BLaER1 (cell line): ENCODE results near the gene SLC27A1.
A peak's percentile ranks its signal among the peaks of the same experiment; 100 is the strongest.
"Not testable (repeated sequence)": the region's sequence is repeated elsewhere in the genome, so short reads cannot be mapped to it uniquely, and the experiment has no call there.

Source experiments
- H3K27ac ChIP-seq: shearing (Covaris generic); formaldehyde crosslinking; 2 replicates; pipeline ENCODE4 v1.8.1; 2022
- H3K27me3 ChIP-seq: shearing (Covaris generic); formaldehyde crosslinking; 2 replicates; pipeline ENCODE4 v1.8.1; 2022
- H3K36me3 ChIP-seq: shearing (Covaris generic); formaldehyde crosslinking; 2 replicates; pipeline ENCODE4 v1.8.1; 2022
- H3K4me1 ChIP-seq: shearing (Covaris generic); formaldehyde crosslinking; 2 replicates; pipeline ENCODE4 v1.8.1; 2022
- H3K4me2 ChIP-seq: shearing (Covaris generic); formaldehyde crosslinking; 2 replicates; pipeline ENCODE4 v1.8.1; 2022
- H3K4me3 ChIP-seq: shearing (Covaris generic); formaldehyde crosslinking; 2 replicates; pipeline ENCODE4 v1.8.1; 2022
- H3K9ac ChIP-seq: shearing (Covaris generic); formaldehyde crosslinking; 2 replicates; pipeline ENCODE4 v1.8.1; 2022
- H3K9me3 ChIP-seq: shearing (Covaris generic); formaldehyde crosslinking; 2 replicates; pipeline ENCODE4 v1.8.1; 2022
- H4K20me1 ChIP-seq: shearing (Covaris generic); formaldehyde crosslinking; 2 replicates; pipeline ENCODE4 v1.8.1; 2022
- Cebpa-rat ChIP-seq: shearing (Covaris generic); IDR thresholded peaks from 2 replicates; pipeline ENCODE4 v1.8.1; 2022

Gene SLC27A1

DNA sequence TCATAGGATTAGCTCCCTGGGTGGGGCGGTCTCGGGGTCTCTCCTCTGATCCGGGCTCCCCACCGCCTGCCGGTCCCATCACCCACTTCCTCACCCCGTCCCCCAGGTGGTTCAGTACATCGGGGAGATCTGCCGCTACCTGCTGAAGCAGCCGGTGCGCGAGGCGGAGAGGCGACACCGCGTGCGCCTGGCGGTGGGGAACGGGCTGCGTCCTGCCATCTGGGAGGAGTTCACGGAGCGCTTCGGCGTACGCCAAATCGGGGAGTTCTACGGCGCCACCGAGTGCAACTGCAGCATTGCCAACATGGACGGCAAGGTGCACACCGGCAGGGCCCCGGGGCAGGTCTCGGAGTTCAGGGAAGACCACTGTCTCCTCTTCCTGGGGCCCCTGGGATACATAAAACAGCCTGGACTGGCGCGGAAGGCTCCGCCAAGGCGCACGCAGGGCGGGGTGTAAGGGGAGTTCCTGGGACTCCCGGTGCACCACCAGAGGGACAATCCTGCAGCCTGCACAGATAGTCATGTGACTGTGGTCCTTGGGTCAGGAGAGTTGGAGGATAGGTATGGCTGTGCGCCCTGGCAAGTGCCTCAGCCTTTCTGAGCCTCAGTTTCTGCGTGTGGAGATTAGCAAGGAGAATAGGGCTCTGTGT, 26.9 kb downstream of the SLC27A1 start:
- no peaks in the 10 kb centered on the region for H3K27me3 ChIP-seq
- H3K4me2 ChIP-seq: peak overlapping the region; percentile 91
- no peak overlapping the region for H3K4me3 ChIP-seq
- H3K27ac ChIP-seq: peak overlapping the region; percentile 90
- H3K9ac ChIP-seq: peak overlapping the region; percentile 72; the same call in 1 of the 2 replicates
- no peaks in the 10 kb centered on the region for H3K9me3 ChIP-seq
- no peak for TF ChIP-seq Cebpa-rat
- peaks cover 13% of the 10 kb centered on the region; the same call in 1 of the 2 replicates for H3K36me3 ChIP-seq
- H3K4me1 ChIP-seq: peaks cover 84% of the 10 kb centered on the region
- H4K20me1 ChIP-seq: no peaks in the 10 kb centered on the region

DNA sequence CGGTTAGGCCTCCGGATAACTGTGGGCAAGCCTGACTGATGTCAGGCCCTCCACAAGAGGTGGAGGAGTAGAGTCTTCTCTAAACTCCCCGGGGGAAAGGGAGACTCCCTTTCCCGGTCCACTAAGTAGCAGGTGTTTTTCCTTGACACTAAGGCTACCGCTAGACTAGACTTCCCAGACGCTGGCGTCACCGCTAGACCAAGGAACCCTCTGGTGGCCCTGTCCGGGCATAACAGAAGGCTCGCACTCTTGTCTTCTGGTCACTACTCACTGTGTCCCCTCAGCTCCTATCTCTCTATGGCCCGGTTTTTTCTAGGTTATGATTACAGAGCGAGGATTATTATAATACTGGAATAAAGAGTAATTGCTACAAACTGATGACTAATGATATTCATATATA, 28.7 kb downstream of the SLC27A1 start:
- Histone ChIP-seq H3K27ac (peak overlapping the region; percentile 90), H3K36me3 (peaks cover 16% of the 10 kb centered on the region), H3K4me2 (peak overlapping the region; percentile 91), H3K4me3 (0 out of 2 replicates have a peak overlapping the region, but pooled peaks have one; percentile 22), H3K9ac (peak overlapping the region; percentile 78; the same call in 1 of the 2 replicates), H3K4me1 (peaks cover 88% of the 10 kb centered on the region)
- H3K27me3 ChIP-seq, H3K9me3 ChIP-seq, H4K20me1 ChIP-seq: not testable (repeated sequence)

DNA sequence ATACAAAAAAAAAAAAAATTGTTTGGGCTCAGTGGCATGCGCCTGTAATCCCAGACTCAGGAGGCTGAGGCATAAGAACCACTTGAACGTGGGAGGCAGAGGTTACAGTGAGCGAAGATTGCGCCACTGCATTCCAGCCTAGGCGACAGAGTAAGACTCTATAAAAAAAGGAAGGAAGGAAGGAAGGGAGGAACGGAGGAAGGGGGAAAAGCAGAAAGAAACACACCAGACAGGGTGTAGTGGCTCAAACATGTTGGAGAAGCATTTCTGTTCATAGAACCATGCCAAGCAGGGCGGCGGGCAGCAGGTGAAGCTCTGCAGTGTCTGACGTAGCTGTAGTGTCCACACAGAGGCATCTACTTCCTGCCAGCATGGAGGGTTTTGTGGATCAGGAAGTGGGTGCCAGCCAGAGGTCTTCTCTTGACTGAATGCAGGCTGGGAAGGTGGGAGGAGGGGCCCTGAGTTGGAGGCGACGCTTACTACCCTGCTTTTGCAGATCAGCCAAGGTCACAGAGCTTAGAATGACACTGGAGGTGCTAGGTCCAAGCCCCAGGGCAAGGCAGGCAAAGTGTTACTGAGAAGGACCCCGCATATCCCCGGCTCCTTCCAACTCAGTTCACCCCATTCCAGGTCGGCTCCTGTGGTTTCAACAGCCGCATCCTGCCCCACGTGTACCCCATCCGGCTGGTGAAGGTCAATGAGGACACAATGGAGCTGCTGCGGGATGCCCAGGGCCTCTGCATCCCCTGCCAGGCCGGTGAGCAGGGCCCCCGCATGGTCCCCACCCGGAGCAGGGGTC, 29.5 kb downstream of the SLC27A1 start:
- Histone ChIP-seq H3K4me1 (peaks cover 87% of the 10 kb centered on the region), H3K27ac (peak overlapping the region; percentile 90), H3K9me3 (no peaks in the 10 kb centered on the region), H3K9ac (peak overlapping the region; percentile 78), H3K4me3 (peak overlapping the region; percentile 36; the same call in 1 of the 2 replicates), H3K4me2 (peak overlapping the region; percentile 91), H3K27me3 (no peaks in the 10 kb centered on the region), H3K36me3 (peaks cover 23% of the 10 kb centered on the region), H4K20me1 (no peaks in the 10 kb centered on the region)
- peak; percentile 54; the same call in 1 of the 2 replicates for TF ChIP-seq Cebpa-rat

DNA sequence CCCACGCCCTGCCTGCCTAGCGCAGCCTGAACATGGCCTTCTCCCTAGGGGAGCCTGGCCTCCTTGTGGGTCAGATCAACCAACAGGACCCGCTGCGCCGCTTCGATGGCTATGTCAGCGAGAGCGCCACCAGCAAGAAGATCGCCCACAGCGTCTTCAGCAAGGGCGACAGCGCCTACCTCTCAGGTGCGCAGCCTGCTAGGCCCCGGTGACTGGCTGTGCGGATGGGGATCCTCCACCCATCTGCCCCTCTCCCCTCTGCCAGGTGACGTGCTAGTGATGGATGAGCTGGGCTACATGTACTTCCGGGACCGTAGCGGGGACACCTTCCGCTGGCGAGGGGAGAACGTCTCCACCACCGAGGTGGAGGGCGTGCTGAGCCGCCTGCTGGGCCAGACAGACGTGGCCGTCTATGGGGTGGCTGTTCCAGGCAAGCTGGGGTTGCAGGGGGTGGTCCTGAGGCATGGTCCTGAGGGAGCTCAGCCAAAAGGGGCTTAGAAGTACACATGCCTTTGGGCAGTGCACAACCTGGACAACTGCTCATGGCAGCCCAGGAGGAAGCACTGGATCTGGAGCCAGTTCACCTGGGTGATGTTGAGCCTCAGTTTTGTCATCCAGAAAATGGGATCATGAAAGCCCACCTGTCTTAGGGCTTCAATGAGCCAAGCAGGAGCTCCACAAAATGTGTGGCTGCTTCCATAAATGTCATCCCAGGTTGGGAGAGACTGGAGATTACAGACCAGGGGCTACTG, 30.3 kb downstream of the SLC27A1 start:
- H3K9me3 ChIP-seq: no peaks in the 10 kb centered on the region
- H4K20me1 ChIP-seq: peaks cover 2% of the 10 kb centered on the region; the same call in 1 of the 2 replicates
- TF ChIP-seq Cebpa-rat: no peak
- H3K4me2 ChIP-seq: peak overlapping the region; percentile 91
- H3K9ac ChIP-seq: peak overlapping the region; percentile 78
- H3K27me3 ChIP-seq: no peaks in the 10 kb centered on the region
- 0 out of 2 replicates have a peak overlapping the region, but pooled peaks have one; percentile 36 for H3K4me3 ChIP-seq
- peaks cover 86% of the 10 kb centered on the region for H3K4me1 ChIP-seq
- peak overlapping the region; percentile 90 for H3K27ac ChIP-seq
- peaks cover 31% of the 10 kb centered on the region for H3K36me3 ChIP-seq

DNA sequence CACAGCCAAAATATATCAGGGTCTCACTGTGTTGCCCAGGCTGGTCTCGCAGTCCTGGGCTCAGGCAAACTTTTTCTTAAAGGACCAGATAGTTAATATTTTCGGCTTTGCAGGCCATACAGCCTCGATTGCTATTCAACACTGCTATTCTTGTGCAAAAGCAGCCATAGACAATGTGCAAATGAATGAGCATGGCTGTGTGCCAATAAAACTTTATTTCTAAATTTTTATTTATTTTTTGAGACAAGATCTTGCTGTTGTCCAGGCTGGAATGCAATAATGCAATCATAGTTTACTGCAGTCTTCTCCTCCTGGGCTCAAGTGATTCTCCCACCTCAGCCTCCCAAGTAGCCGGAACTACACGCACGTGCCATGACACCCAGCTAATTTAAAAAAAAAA, 32.9 kb downstream of the SLC27A1 start:
- H3K4me1 ChIP-seq: peaks cover 80% of the 10 kb centered on the region
- peaks cover 43% of the 10 kb centered on the region for H3K36me3 ChIP-seq
- no peak overlapping the region for H3K9ac ChIP-seq
- H3K27ac ChIP-seq: no peak overlapping the region
- no peak overlapping the region for H3K4me3 ChIP-seq
- H4K20me1 ChIP-seq: peaks cover 14% of the 10 kb centered on the region; the same call in 1 of the 2 replicates
- peak overlapping the region; percentile 17; the same call in 1 of the 2 replicates for H3K4me2 ChIP-seq
- H3K27me3 ChIP-seq: no peaks in the 10 kb centered on the region
- no peak for TF ChIP-seq Cebpa-rat
- no peaks in the 10 kb centered on the region for H3K9me3 ChIP-seq

DNA sequence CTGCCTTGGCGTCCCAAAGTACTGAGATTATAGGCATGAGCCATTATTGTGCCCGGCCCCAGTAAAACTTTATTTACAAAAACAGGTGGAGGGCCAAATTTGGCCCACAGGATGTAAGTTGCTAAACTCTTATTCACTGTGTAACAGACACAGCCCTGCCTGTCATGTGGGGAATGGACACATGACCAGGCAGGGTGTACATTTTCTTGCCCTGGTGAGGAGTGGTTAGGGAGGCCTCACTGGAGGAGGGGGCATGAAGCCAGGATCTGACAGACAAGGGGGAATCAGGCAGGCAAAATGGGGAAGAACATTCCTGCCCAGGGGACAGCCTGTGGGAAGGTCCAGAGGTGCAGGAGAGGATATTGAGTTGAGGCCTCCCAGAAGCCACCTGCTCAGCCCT, 33.7 kb downstream of the SLC27A1 start:
- peaks cover 49% of the 10 kb centered on the region for H3K36me3 ChIP-seq
- no peak for TF ChIP-seq Cebpa-rat
- no peaks in the 10 kb centered on the region for H3K27me3 ChIP-seq
- peaks cover 80% of the 10 kb centered on the region for H3K4me1 ChIP-seq
- H3K4me2 ChIP-seq: peak overlapping the region; percentile 36; the same call in 1 of the 2 replicates
- no peaks in the 10 kb centered on the region for H3K9me3 ChIP-seq
- peak overlapping the region; percentile 72 for H3K27ac ChIP-seq
- peaks cover 15% of the 10 kb centered on the region; the same call in 1 of the 2 replicates for H4K20me1 ChIP-seq
- H3K4me3 ChIP-seq: no peak overlapping the region
- H3K9ac ChIP-seq: peak overlapping the region; percentile 43

DNA sequence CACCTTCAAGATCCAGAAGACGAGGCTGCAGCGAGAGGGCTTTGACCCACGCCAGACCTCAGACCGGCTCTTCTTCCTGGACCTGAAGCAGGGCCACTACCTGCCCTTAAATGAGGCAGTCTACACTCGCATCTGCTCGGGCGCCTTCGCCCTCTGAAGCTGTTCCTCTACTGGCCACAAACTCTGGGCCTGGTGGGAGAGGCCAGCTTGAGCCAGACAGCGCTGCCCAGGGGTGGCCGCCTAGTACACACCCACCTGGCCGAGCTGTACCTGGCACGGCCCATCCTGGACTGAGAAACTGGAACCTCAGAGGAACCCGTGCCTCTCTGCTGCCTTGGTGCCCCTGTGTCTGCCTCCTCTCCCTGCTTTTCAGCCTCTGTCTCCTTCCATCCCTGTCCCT, 34.1 kb downstream of the SLC27A1 start:
- H3K27ac ChIP-seq: peak overlapping the region; percentile 72

DNA sequence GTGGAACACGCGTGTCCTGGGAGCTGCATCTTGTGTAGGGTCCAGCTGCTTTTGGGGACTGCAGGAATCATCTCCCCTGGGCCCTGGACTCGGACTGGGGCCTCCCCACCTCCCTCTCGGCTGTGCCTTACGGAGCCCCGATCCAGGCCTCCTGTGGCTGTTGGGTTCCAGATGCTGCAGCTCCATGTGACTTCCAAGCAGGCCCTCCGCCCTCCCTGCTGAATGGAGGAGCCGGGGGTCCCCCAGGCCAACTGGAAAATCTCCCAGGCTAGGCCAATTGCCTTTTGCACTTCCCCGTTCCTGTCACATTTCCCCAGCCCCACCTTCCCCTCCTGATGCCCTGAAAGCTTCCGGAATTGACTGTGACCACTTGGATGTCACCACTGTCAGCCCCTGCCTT, 34.9 kb downstream of the SLC27A1 start:
- H3K27ac ChIP-seq: peak overlapping the region; percentile 72
- H3K4me3 ChIP-seq: no peak overlapping the region
- H3K9ac ChIP-seq: 0 out of 2 replicates have a peak overlapping the region, but pooled peaks have one; percentile 24
- no peaks in the 10 kb centered on the region for H3K27me3 ChIP-seq
- H3K4me1 ChIP-seq: peaks cover 80% of the 10 kb centered on the region
- H3K36me3 ChIP-seq: peaks cover 52% of the 10 kb centered on the region
- peak overlapping the region; percentile 30; the same call in 1 of the 2 replicates for H3K4me2 ChIP-seq
- no peaks in the 10 kb centered on the region for H3K9me3 ChIP-seq
- no peak for TF ChIP-seq Cebpa-rat
- H4K20me1 ChIP-seq: peaks cover 15% of the 10 kb centered on the region; the same call in 1 of the 2 replicates

More for the DNA sequence above, 34.1 kb downstream of the SLC27A1 start:
- H3K27me3 ChIP-seq: no peaks in the 10 kb centered on the region
- H3K4me3 ChIP-seq: no peak overlapping the region
- H4K20me1 ChIP-seq: peaks cover 15% of the 10 kb centered on the region; the same call in 1 of the 2 replicates
- peak overlapping the region; percentile 36; the same call in 1 of the 2 replicates for H3K4me2 ChIP-seq
- TF ChIP-seq Cebpa-rat: no peak
- H3K9me3 ChIP-seq: no peaks in the 10 kb centered on the region
- peaks cover 80% of the 10 kb centered on the region for H3K4me1 ChIP-seq
- H3K9ac ChIP-seq: peak overlapping the region; percentile 43
- peaks cover 53% of the 10 kb centered on the region for H3K36me3 ChIP-seq

DNA sequence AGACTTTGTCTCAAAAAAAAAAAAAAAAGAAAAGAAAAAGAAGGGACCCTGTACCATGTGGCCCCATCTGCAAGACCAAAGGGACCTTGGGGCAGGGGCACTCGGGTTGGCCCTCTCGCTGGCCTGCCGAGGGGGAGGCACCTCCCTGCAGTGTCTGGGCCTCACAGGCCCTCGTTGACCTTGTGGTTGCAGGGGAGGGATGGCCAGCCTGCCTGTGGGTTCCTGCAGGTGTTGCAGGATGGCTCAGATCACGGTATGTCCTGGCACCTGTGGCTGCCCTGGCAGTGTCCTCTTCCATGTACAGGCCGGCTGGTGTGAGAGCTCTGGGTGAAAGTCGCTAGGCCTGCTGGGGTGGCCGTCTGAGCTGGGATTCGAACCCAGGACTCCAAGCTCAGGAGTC, 36.4 kb downstream of the SLC27A1 start:
- Histone ChIP-seq H3K36me3 (peaks cover 40% of the 10 kb centered on the region), H3K4me3 (no peak overlapping the region), H3K4me1 (peaks cover 69% of the 10 kb centered on the region), H3K27me3 (no peaks in the 10 kb centered on the region), H3K9ac (peak overlapping the region; percentile 48; the same call in 1 of the 2 replicates), H3K27ac (peak overlapping the region; percentile 44; the same call in 1 of the 2 replicates), H4K20me1 (peaks cover 15% of the 10 kb centered on the region; the same call in 1 of the 2 replicates), H3K4me2 (peak overlapping the region; percentile 58), H3K9me3 (no peaks in the 10 kb centered on the region)
- no peak for TF ChIP-seq Cebpa-rat

DNA sequence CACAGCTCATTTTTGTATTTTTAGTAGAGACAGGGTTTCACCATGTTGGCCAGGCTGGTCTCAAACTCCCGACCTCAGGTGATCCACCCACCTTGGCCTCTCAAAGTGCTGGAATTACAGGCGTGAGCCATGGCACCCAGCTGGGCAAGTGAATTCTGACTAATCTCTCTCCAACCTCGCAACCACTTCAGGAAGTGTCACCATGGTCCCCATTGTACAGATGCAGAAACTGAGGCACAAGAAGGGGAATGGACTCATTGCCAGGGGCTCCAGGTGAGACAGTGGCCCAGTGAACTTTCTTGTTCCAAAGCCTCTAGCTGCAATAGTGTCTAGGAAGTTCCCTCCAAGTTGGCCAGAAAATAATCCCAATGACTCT, 38.2 kb downstream of the SLC27A1 start:
- H3K9me3 ChIP-seq, H3K27me3 ChIP-seq, H3K9ac ChIP-seq, H3K4me3 ChIP-seq: not testable (repeated sequence)
- Histone ChIP-seq H3K36me3 (peaks cover 40% of the 10 kb centered on the region), H3K4me2 (0 out of 2 replicates have a peak overlapping the region, but pooled peaks have one; percentile 92), H3K27ac (peak overlapping the region; percentile 22; the same call in 1 of the 2 replicates), H3K4me1 (peaks cover 70% of the 10 kb centered on the region), H4K20me1 (peaks cover 15% of the 10 kb centered on the region; the same call in 1 of the 2 replicates)
